H1 (cell line): ENCODE data around the gene CEMP1. TPM values are rescaled to one million over a fixed set of nuclear protein-coding genes. Genes with fewer than 3 reads are reported as not detected.
"Not testable (repeated sequence)": the region's sequence is repeated elsewhere in the genome, so short reads cannot be mapped to it uniquely, and the experiment has no call there.

Source experiments
- CTCF ChIA-PET: fragments of 300-600 bp; sonication (Branson Sonifier 250); formaldehyde crosslinking; loops from one replicate; lab custom pipeline; 2021; ENCODE audit not compliant: partially characterized antibody; lab: Charles Lee
- POLR2A ChIA-PET: fragments of 300-600 bp; sonication (Branson Sonifier 250); formaldehyde crosslinking; loops from one replicate; lab custom pipeline; 2021; ENCODE audit warnings: inconsistent platforms; ENCODE audit not compliant: partially characterized antibody; lab: Charles Lee
- DNase-seq, 2 experiments: peaks; one replicate each; pipeline versions ENCODE4 v3.0.0 to v3.0.0-alpha.2; 2010 to 2022; ENCODE audit warnings: low spot score in 2 of 2, low read depth in 1 of 2, mixed read lengths in 1 of 2
- FAIRE-seq: peaks from 2 replicates; lab custom pipeline; 2011; peaks lifted over from hg19 to GRCh38; lab: Jason Lieb, UNC
- H2AFZ ChIP-seq: 2 replicates; pipeline ENCODE4 v1.8.1; 2012; ENCODE audit warnings: low read length, inconsistent platforms
- H2AK5ac ChIP-seq: 2 replicates; pipeline ENCODE4 v1.6.1; 2013; ENCODE audit warnings: low read depth, low read length
- H2BK120ac ChIP-seq: replicated peaks from 2 replicates; pipeline ENCODE3; 2013; ENCODE audit warnings: low read depth, low read length, inconsistent platforms
- H2BK12ac ChIP-seq: 2 replicates; pipeline ENCODE4 v1.6.1; 2013; ENCODE audit warnings: low read depth, low read length
- H2BK15ac ChIP-seq: 2 replicates; pipeline ENCODE4 v1.6.1; 2013; ENCODE audit warnings: low read length
- H2BK20ac ChIP-seq: 2 replicates; pipeline ENCODE4 v1.6.1; 2013; ENCODE audit warnings: low read length
- H2BK5ac ChIP-seq: 2 replicates; pipeline ENCODE4 v1.6.1; 2013; ENCODE audit warnings: low read depth, low read length
- H3K14ac ChIP-seq: 2 replicates; pipeline ENCODE4 v1.6.1; 2013; ENCODE audit warnings: inconsistent platforms; ENCODE audit not compliant: insufficient read length
- H3K18ac ChIP-seq: 2 replicates; pipeline ENCODE4 v1.6.1; 2013; ENCODE audit warnings: low read length; ENCODE audit errors: extremely low read depth
- H3K23ac ChIP-seq: 2 replicates; pipeline ENCODE4 v1.6.1; 2013; ENCODE audit warnings: inconsistent platforms; ENCODE audit not compliant: insufficient read length
- H3K23me2 ChIP-seq: 2 replicates; pipeline ENCODE4 v1.6.1; 2013; ENCODE audit warnings: low read depth, low read length
- H3K27ac ChIP-seq: 2 replicates; pipeline ENCODE4 v1.6.1; 2011; ENCODE audit warnings: low read depth, low read length, inconsistent platforms
- H3K27me3 ChIP-seq, 4 experiments: replicated peaks in 1 of 4; 1 replicate in 1 of 4; 2 replicates in 3 of 4; pipeline versions ENCODE4 v1.6.1 to v1.8.1; 2011 to 2013; ENCODE audit warnings: low read length in 3 of 4, mild to moderate bottlenecking in 3 of 4, inconsistent platforms in 2 of 4, mixed read lengths in 2 of 4, moderate library complexity in 1 of 4; ENCODE audit not compliant: control insufficient read depth in 3 of 4, insufficient read depth in 3 of 4; ENCODE audit errors: extremely low read depth in 1 of 4
- H3K36me3 ChIP-seq, 4 experiments: 2 replicates each; pipeline versions ENCODE4 v1.6.1 to v1.8.1; 2011 to 2013; ENCODE audit warnings: mild to moderate bottlenecking in 4 of 4, low read length in 3 of 4, moderate library complexity in 2 of 4, control low read depth in 1 of 4, inconsistent platforms in 1 of 4; ENCODE audit not compliant: insufficient read depth in 4 of 4, control insufficient read depth in 2 of 4
- H3K4ac ChIP-seq: replicated peaks from 2 replicates; pipeline ENCODE3; 2013; ENCODE audit warnings: low read length, low read depth, mixed read lengths, inconsistent platforms; ENCODE audit not compliant: insufficient read length
- H3K4me1 ChIP-seq, 4 experiments: replicated peaks in 1 of 4; 1 replicate in 1 of 4; 2 replicates in 3 of 4; pipeline versions ENCODE4 v1.6.1 to v1.8.1; 2011 to 2013; ENCODE audit warnings: low read length in 3 of 4, inconsistent platforms in 2 of 4, mixed read lengths in 1 of 4; ENCODE audit not compliant: insufficient read depth in 4 of 4, control insufficient read depth in 3 of 4
- H3K4me2 ChIP-seq, 2 experiments: 2 replicates each; pipeline versions ENCODE4 v1.6.1 to v1.8.1; 2011 to 2013; ENCODE audit warnings: low read depth in 2 of 2, low read length in 2 of 2, control low read depth in 1 of 2, inconsistent platforms in 1 of 2, mild to moderate bottlenecking in 1 of 2; ENCODE audit not compliant: insufficient read depth in 1 of 2
- H3K4me3 ChIP-seq, 4 experiments: fragments of 200-600, 300-600 bp in 1 of 4; sonication (generic), shearing (Covaris generic), sonication (Bioruptor Twin) in 1 of 4; 2 replicates each; pipeline versions ENCODE4 v1.5.1 to v1.8.1; 2011 to 2016; ENCODE audit warnings: low read length in 4 of 4, low read depth in 3 of 4, control low read depth in 2 of 4, inconsistent platforms in 2 of 4, mild to moderate bottlenecking in 2 of 4, mixed read lengths in 1 of 4, moderate library complexity in 1 of 4; ENCODE audit not compliant: insufficient read depth in 2 of 4; ENCODE audit errors: extremely low read depth in 1 of 4
- H3K56ac ChIP-seq: replicated peaks from 2 replicates; pipeline ENCODE3; 2013; ENCODE audit warnings: low read depth, mild to moderate bottlenecking, mixed read lengths, low read length, inconsistent platforms; ENCODE audit not compliant: insufficient read length
- H3K79me1 ChIP-seq: 2 replicates; pipeline ENCODE4 v1.6.1; 2013; ENCODE audit warnings: low read depth, low read length, control low read depth
- H3K79me2 ChIP-seq, 2 experiments: 2 replicates each; pipeline versions ENCODE4 v1.6.1 to v1.8.1; 2012 to 2013; ENCODE audit warnings: low read length in 2 of 2, mild to moderate bottlenecking in 2 of 2, inconsistent platforms in 1 of 2; ENCODE audit not compliant: insufficient read depth in 2 of 2, control insufficient read depth in 1 of 2
- H3K9ac ChIP-seq, 4 experiments: replicated peaks in 1 of 4; 1 replicate in 1 of 4; 2 replicates in 3 of 4; pipeline versions ENCODE4 v1.6.1 to v1.8.1; 2011 to 2013; ENCODE audit warnings: low read depth in 3 of 4, low read length in 3 of 4, control low read depth in 2 of 4, mild to moderate bottlenecking in 2 of 4, moderate library complexity in 2 of 4, inconsistent platforms in 1 of 4; ENCODE audit errors: extremely low read depth in 1 of 4
- H3K9me3 ChIP-seq, 2 experiments: 2 replicates each; pipeline versions ENCODE4 v1.6.1 to v1.8.1; 2012 to 2013; ENCODE audit warnings: mild to moderate bottlenecking in 2 of 2, moderate library complexity in 2 of 2, control low read depth in 1 of 2, inconsistent platforms in 1 of 2, low read depth in 1 of 2, low read length in 1 of 2, mixed read lengths in 1 of 2; ENCODE audit not compliant: insufficient read depth in 2 of 2
- H4K20me1 ChIP-seq, 2 experiments: replicated peaks in 1 of 2; 2 replicates each; pipeline versions ENCODE3 to v1.8.1; 2011 to 2013; ENCODE audit warnings: inconsistent platforms in 2 of 2, low read length in 2 of 2, mild to moderate bottlenecking in 1 of 2; ENCODE audit not compliant: insufficient read depth in 2 of 2, control insufficient read depth in 1 of 2
- H4K5ac ChIP-seq: 2 replicates; pipeline ENCODE4 v1.6.1; 2013; ENCODE audit warnings: low read length, low read depth, mixed read lengths, inconsistent platforms; ENCODE audit not compliant: insufficient read length
- H4K8ac ChIP-seq: 2 replicates; pipeline ENCODE4 v1.8.0; 2013; ENCODE audit warnings: mild to moderate bottlenecking, moderate library complexity, low read length, inconsistent platforms; ENCODE audit not compliant: insufficient read depth; ENCODE audit errors: extremely low read depth
- H4K91ac ChIP-seq: replicated peaks from 2 replicates; pipeline ENCODE3; 2013; ENCODE audit warnings: low read length, mixed read lengths, inconsistent platforms; ENCODE audit not compliant: insufficient read length
- WGBS, 2 experiments: shearing (Covaris generic) in 1 of 2; methylation state at CpG; one replicate each; pipeline versions ENCODE4 v1.1.6 to v1.1.7; 2013 to 2015; ENCODE audit warnings: low lambda C conversion rate in 2 of 2, mixed read lengths in 2 of 2, inconsistent platforms in 1 of 2, low coverage in 1 of 2, missing lambda C conversion rate in 1 of 2; ENCODE audit not compliant: insufficient replicate concordance in 2 of 2, insufficient coverage in 1 of 2, insufficient read length in 1 of 2; ENCODE audit errors: extremely low coverage in 1 of 2, missing lambda C conversion rate in 1 of 2; 5-methylcytosine and 5-hydroxymethylcytosine counted together
- polyA plus RNA-seq, 7 experiments: library from polyadenylated mRNA; depleted of rRNA in 3 of 7; stranded (reverse) in 5 of 7; unstranded in 2 of 7; fragments of >200 nt in 5 of 7; fragments of 200-250 nt in 2 of 7; gene quantifications; 1 replicate in 5 of 7; 2 replicates in 1 of 7; 4 replicates in 1 of 7; pipeline versions ENCODE4 v1.2.1 to v1.2.3, GENCODE V29; 2011 to 2013; ENCODE audit warnings: missing spikeins in 2 of 7, mixed read lengths in 2 of 7
- total RNA-seq: library from RNA; stranded (reverse); fragmentation: NEBNext Ultra II Directional; extraction: Animal tissue kit (Norgen Biotek cat#: 25700); gene quantifications from 2 replicates; pipeline ENCODE4 v1.2.1, GENCODE V29; 2021

Gene CEMP1
- total and polyA plus RNA-seq, 2 of the 8 experiments (the other 6 are each of a cell fraction or from before 2014, with no cell fraction given), result not detected

DNA sequence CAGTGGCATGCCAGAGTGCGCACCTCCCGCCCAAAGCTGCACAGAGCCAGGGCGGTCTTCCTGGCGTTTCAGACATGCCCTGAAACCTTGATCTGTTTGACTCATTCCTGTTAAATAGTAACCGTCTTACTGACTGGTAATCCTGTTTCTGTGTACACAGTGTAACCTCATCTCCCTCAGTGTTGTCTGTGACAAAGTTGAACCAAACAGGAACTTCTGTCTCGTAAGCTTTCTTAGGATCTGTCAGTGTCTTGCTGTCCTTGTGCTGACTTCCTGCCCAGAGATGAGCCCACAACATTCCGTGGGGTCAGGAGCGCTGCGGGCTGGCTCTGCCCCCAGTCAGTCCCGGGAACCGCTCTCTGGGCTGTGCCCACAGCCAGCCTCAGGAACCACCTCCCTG is 37.4 kb upstream of the CEMP1 start:
- H3K56ac ChIP-seq, CTCF ChIA-PET, FAIRE-seq: not testable (repeated sequence)

GRCh38 chr16:2567506-2567905 is 36.3 kb upstream of the CEMP1 start:
- H2AK5ac ChIP-seq, H4K91ac ChIP-seq, H3K23ac ChIP-seq, H3K27ac ChIP-seq, H2BK5ac ChIP-seq, H3K36me3 ChIP-seq, H4K8ac ChIP-seq, H2BK120ac ChIP-seq, H2AFZ ChIP-seq, H3K27me3 ChIP-seq, H3K23me2 ChIP-seq, H2BK15ac ChIP-seq, FAIRE-seq, H3K4me3 ChIP-seq, H3K18ac ChIP-seq, H3K4me1 ChIP-seq, H3K14ac ChIP-seq, CTCF ChIA-PET, H3K56ac ChIP-seq, H3K4me2 ChIP-seq, H2BK20ac ChIP-seq, H3K9me3 ChIP-seq, H4K5ac ChIP-seq, H3K79me2 ChIP-seq, DNase-seq, H2BK12ac ChIP-seq, H3K9ac ChIP-seq, H4K20me1 ChIP-seq, H3K79me1 ChIP-seq, POLR2A ChIA-PET, H3K4ac ChIP-seq: not testable (repeated sequence)
- WGBS, 2 experiments, result no CpG with 5 or more reads among the region's 6 CpGs

More for the DNA sequence above, 37.4 kb upstream of the CEMP1 start:
- WGBS, 2 experiments, result no CpG with 5 or more reads among the region's 11 CpGs
- H3K4me3 ChIP-seq, H3K4ac ChIP-seq, H3K4me1 ChIP-seq, H2BK12ac ChIP-seq, H2BK20ac ChIP-seq, H2BK120ac ChIP-seq, H2AK5ac ChIP-seq, H3K79me1 ChIP-seq, H2BK5ac ChIP-seq, H3K4me2 ChIP-seq, DNase-seq, H2BK15ac ChIP-seq, H3K23me2 ChIP-seq, H3K9me3 ChIP-seq, POLR2A ChIA-PET, H4K5ac ChIP-seq, H3K23ac ChIP-seq, H3K36me3 ChIP-seq, H4K8ac ChIP-seq, H3K18ac ChIP-seq, H3K9ac ChIP-seq, H3K27ac ChIP-seq, H3K27me3 ChIP-seq, H3K79me2 ChIP-seq, H3K14ac ChIP-seq, H4K20me1 ChIP-seq, H2AFZ ChIP-seq, H4K91ac ChIP-seq: not testable (repeated sequence)
